Dendritic cell treated with granulocyte-macrophage colony-stimulating factor and Interleukin-4, amounts not matched to agents 40 ng/mL and 50 ng/mL, for 4 days (primary cell): ENCODE data around the gene RELN.

Source experiments
- H3K27ac Mint-ChIP-seq: one replicate; pipeline ENCODE4 v1.8.0; 2022; ENCODE audit warnings: mild to moderate bottlenecking, mixed read lengths
- H3K27me3 Mint-ChIP-seq: one replicate; pipeline ENCODE4 v1.8.0; 2022; ENCODE audit warnings: mild to moderate bottlenecking, mixed read lengths
- H3K36me3 Mint-ChIP-seq: one replicate; pipeline ENCODE4 v1.8.0; 2022; ENCODE audit warnings: low read depth, mixed read lengths
- H3K4me1 Mint-ChIP-seq: one replicate; pipeline ENCODE4 v1.8.0; 2022; ENCODE audit warnings: low read depth, mixed read lengths
- H3K4me3 Mint-ChIP-seq: one replicate; pipeline ENCODE4 v1.8.0; 2022; ENCODE audit warnings: mild to moderate bottlenecking, moderate library complexity, mixed read lengths
- H3K9me3 Mint-ChIP-seq: one replicate; pipeline ENCODE4 v1.8.0; 2022; ENCODE audit warnings: mixed read lengths
- intact Hi-C: fragments of 100-400 bp; cut with micrococcal nuclease; formaldehyde crosslinking; loops from one replicate; pipeline ENCODE4 v1.15.0; 2022

The RELN gene

DNA sequence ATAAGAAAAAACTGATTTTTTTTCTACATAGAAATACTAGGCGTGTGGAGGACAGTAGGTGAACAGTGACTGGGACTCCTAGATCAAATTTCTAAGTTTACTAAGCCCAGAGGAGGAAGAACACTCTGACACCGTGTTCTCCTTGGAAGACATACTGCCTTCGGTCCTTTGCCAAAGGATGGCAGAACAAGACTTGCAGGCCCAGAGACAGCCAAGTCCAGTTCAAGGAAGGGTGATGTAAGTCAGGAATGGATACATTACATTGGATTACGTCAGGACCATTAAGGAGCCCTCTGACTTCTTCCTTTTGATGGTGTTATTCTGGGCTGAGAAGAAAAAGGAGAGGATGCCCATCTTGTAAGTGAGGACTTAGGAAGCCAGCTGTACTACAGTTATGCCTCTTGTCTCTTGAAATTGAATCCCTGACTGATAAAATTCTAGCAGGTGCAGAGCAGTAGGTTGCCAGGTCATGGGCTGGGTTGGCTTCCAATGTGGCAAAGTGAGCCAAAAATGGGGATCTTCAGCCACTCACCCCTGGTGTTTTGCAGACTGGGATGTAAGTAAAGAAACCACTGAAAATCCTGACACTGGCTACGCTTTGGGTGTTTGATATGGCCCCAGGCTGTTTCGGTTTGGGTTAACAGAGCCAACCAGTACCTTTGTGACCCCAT, 45.1 kb downstream of the RELN start:
- intact Hi-C loops: no loop called here
- no peaks in the 10 kb centered on the region for H3K4me1 Mint-ChIP-seq
- no peak overlapping the region for H3K27ac Mint-ChIP-seq
- H3K36me3 Mint-ChIP-seq: no peaks in the 10 kb centered on the region
- H3K9me3 Mint-ChIP-seq: no peaks in the 10 kb centered on the region
- H3K27me3 Mint-ChIP-seq: no peaks in the 10 kb centered on the region
- no peak overlapping the region for H3K4me3 Mint-ChIP-seq

DNA sequence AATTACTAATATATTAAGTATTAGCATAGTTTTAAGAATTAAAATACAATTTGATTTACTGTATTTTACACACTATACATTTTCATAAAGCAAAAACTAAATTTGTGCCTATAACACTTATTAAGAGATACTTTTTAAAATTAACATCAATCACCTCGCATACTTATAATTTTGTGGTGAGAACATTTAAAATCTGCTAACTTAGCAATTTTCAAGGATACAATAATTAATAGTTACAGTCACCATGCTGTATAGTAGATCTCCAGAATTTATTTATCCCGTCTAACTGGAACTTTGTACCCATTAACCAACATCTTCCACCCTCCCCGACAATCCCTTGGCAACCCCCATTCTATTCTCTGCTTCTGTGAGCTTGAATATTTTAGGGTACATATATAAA, 47.5 kb downstream of the RELN start:
- intact Hi-C loops: no loop called here
- no peaks in the 10 kb centered on the region for H3K36me3 Mint-ChIP-seq
- H3K4me1 Mint-ChIP-seq: no peaks in the 10 kb centered on the region
- H3K4me3 Mint-ChIP-seq: no peak overlapping the region
- no peaks in the 10 kb centered on the region for H3K9me3 Mint-ChIP-seq
- no peaks in the 10 kb centered on the region for H3K27me3 Mint-ChIP-seq
- no peak overlapping the region for H3K27ac Mint-ChIP-seq

DNA sequence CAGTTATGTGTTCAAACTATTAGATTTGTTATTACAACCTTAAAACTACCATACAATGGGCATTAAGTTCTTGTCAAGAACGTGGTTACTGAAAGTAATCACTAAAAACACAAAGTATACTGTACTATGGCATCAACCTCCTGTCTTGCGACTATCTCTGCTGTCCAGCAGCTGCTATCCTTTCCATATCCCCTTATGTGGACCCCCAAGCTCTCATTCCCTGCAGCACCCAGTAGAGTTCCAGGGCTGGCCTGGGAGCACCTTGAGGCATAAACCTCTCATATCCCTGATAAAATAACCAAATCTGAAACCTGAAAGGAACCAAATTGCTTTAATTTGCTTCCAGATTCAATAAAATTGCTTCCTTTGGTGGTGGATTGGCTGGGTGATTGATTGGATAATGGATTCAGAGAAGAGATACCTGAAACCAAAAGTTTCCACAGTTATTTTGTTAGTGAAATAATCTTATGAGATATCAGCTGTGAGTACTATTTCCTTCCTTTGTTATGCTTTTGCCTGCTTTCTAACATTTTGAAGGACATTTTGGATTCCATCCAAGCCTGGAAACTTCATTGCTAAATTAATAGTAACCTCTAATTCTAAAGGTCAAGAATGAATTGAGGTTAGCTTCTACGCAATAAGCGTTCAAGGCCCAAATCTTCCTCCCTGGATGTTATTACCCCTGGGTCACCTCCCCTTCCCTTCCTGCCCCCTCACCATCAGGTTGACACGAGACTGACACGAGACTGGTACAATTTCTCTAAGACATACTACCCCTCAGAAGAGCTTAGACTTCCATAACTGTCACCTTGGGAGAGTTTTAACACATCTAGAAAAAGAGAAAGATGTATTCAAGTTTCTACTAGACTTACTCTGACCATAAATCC, 48.8 kb downstream of the RELN start:
- intact Hi-C loops: no loop called here
- no peaks in the 10 kb centered on the region for H3K9me3 Mint-ChIP-seq

DNA sequence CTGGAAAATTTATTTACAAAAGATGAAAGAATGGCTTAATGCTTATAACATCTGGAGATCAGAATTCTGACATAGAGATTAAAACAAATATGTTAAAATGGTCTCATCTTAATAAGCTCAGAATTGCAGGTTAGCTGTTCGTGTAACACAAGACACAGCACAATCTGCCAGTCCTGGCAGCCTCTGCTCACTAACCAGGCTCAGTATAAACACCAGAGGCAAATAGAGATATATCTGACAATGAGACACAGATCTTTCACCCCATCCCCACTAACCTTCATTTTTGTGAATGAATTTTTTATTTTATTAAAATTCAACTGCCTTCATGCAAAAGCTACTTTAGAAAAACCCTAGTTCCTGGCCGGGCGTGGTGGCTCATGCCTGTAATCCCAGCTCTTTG, 51.8 kb downstream of the RELN start:
- Mint-ChIP-seq H3K27ac (no peak overlapping the region), H3K9me3 (no peaks in the 10 kb centered on the region), H3K4me3 (no peak overlapping the region), H3K27me3 (no peaks in the 10 kb centered on the region), H3K36me3 (no peaks in the 10 kb centered on the region), H3K4me1 (no peaks in the 10 kb centered on the region)
- intact Hi-C loops: no loop called here

More for the DNA sequence above, 48.8 kb downstream of the RELN start:
- no peaks in the 10 kb centered on the region for H3K27me3 Mint-ChIP-seq
- no peaks in the 10 kb centered on the region for H3K4me1 Mint-ChIP-seq
- H3K36me3 Mint-ChIP-seq: no peaks in the 10 kb centered on the region
- no peak overlapping the region for H3K4me3 Mint-ChIP-seq
- no peak overlapping the region for H3K27ac Mint-ChIP-seq

DNA sequence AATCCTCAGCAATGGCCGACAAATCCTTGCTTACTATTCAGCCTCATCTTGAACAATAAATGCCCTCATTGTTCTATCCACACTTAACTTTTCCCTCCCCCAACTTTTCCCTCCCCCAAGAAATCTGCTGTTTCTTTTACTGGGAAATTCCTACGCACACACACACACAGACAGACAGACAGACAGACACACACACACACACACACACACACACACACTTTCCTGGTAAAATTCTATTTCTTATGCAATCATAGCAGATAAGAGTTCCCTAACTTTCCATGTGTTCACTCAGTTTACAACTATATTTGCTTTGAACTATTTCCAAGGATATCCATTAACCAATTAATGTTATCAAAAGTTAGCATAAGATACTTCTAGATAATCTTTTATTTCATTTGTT, 52.9 kb downstream of the RELN start:
- Mint-ChIP-seq H3K4me3 (no peak overlapping the region), H3K27me3 (no peaks in the 10 kb centered on the region), H3K9me3 (no peaks in the 10 kb centered on the region), H3K4me1 (no peaks in the 10 kb centered on the region), H3K27ac (no peak overlapping the region), H3K36me3 (no peaks in the 10 kb centered on the region)
- intact Hi-C loops: no loop called here

DNA sequence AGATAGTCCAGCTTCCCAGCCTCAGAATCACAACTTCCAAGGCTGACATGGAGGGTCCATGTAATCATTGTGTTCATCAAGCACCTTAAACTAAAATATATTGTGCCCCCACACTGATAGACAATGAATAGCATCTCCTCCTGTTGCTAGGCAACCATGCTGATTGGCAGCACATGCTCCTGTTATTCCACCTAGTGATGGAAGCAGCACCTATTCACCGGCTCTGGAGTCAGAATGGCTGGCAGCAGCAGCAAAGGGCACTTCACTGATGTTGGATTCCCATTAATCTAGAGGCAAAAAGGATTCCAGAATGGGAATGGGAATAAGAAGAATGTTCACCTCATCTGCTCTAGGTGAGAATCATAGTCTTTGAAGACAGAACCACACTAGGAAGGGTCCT, 55.0 kb downstream of the RELN start:
- Mint-ChIP-seq H3K27ac (no peak overlapping the region), H3K27me3 (no peaks in the 10 kb centered on the region), H3K9me3 (no peaks in the 10 kb centered on the region), H3K4me3 (no peak overlapping the region), H3K36me3 (no peaks in the 10 kb centered on the region), H3K4me1 (no peaks in the 10 kb centered on the region)
- intact Hi-C loops: no loop called here

DNA sequence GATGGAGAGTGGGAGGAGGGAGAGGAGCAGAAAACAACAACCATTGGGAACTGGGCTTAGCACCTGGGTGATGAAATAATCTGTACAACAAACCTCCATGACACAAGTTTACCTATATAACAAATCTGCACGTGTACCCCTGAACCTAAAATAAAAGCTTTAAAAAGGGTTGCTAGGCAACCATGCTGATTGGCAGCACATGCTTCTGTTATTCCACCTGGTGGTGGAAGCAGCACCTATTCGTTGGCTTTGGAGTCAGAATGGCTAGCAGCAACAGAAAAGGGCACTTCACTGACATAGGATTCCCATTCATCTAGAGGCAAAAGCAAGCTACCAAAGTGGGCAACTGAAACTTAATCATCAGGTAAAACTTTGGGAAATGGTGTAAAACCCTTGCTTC, 57.1 kb downstream of the RELN start:
- H3K4me1 Mint-ChIP-seq: no peaks in the 10 kb centered on the region
- no peak overlapping the region for H3K27ac Mint-ChIP-seq
- H3K36me3 Mint-ChIP-seq: no peaks in the 10 kb centered on the region
- H3K4me3 Mint-ChIP-seq: no peak overlapping the region
- intact Hi-C loops: no loop called here
- no peaks in the 10 kb centered on the region for H3K27me3 Mint-ChIP-seq
- H3K9me3 Mint-ChIP-seq: no peaks in the 10 kb centered on the region

DNA sequence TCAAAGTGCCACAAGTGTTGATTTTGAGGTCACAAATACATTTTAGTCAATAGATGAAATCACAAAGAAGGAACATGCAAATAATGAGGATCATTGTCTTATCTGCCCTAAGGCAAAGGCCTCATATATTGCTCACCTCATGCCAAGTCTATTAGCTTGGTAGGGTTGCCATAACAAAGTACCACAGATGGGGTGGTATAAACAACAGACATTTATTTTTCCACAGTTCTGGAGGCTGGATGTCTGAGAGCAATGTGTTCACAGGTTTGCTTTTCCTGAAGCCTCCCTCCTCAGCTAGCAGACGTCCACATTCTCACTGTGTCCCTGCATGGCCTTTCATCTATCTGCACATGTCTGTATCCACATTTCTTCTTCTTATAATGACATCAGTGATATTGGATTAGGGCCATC, 59.6 kb downstream of the RELN start:
- Mint-ChIP-seq H3K27ac (no peak overlapping the region), H3K27me3 (no peaks in the 10 kb centered on the region), H3K36me3 (no peaks in the 10 kb centered on the region), H3K4me1 (no peaks in the 10 kb centered on the region), H3K4me3 (no peak overlapping the region), H3K9me3 (no peaks in the 10 kb centered on the region)
- intact Hi-C loops: no loop called here

DNA sequence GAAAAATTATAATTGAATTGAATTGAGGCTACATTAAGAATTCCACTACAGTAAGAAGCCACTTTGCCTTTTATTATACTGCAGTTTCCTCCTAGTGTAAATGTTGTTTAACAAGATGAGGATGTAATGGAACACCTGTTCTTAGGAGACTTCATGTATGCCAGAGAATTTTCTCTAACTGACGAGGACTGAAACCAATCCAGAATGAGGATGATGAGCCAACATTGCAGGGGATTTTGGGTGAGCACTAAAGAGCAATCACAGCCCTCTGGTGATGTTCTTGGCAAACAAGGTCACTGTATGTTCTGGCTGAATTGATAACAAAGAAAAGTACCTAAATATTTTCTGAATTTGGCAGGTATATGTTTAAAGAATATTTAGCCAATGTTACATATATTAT, 60.9 kb downstream of the RELN start:
- H3K4me3 Mint-ChIP-seq: no peak overlapping the region
- no peaks in the 10 kb centered on the region for H3K9me3 Mint-ChIP-seq
- H3K4me1 Mint-ChIP-seq: no peaks in the 10 kb centered on the region
- no peak overlapping the region for H3K27ac Mint-ChIP-seq
- intact Hi-C loops: no loop called here
- no peaks in the 10 kb centered on the region for H3K27me3 Mint-ChIP-seq
- H3K36me3 Mint-ChIP-seq: no peaks in the 10 kb centered on the region

DNA sequence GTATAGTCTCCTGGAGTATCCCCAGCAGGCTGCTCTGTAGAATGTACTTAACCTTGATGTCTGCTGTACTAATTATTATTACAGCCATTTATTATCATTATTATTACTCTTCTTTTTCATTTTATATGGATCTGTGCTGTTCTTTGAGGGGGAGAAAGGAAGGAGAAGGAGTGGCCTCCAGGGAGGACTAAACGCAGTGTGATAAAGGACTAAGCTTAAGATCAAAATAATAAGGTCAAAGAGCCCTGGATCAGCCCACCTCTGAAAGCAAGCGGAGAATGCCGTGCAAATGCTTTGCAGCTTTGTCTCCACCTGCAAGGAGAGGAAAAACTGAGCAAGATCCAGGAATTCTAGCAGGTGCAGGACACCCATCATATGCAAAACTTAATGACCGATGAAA, 65.3 kb downstream of the RELN start:
- intact Hi-C loops: no loop called here
- Mint-ChIP-seq H3K27me3 (no peaks in the 10 kb centered on the region), H3K4me1 (no peaks in the 10 kb centered on the region), H3K4me3 (no peak overlapping the region), H3K9me3 (no peaks in the 10 kb centered on the region), H3K36me3 (no peaks in the 10 kb centered on the region), H3K27ac (no peak overlapping the region)

DNA sequence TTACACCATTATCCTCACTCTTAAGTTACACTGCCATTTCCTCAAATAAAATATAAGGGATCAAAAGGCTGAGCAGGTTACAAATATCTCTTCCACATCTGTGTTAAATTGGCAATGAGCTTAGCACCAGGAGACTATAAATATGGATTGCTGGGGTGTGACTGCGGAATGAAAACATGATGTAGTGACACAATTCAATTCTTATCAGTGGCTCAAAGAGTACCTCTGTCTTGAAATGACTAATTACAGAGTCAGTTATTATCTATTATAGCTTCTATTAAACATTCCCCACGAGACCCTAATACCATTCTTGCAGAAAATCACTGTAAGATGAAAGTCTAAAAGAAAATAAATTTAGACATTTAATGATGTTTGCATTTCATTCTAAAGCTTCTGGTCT, 67.1 kb downstream of the RELN start:
- Mint-ChIP-seq H3K4me3 (no peak overlapping the region), H3K9me3 (no peaks in the 10 kb centered on the region), H3K36me3 (no peaks in the 10 kb centered on the region), H3K27ac (no peak overlapping the region), H3K27me3 (no peaks in the 10 kb centered on the region), H3K4me1 (no peaks in the 10 kb centered on the region)
- intact Hi-C loops: no loop called here

DNA sequence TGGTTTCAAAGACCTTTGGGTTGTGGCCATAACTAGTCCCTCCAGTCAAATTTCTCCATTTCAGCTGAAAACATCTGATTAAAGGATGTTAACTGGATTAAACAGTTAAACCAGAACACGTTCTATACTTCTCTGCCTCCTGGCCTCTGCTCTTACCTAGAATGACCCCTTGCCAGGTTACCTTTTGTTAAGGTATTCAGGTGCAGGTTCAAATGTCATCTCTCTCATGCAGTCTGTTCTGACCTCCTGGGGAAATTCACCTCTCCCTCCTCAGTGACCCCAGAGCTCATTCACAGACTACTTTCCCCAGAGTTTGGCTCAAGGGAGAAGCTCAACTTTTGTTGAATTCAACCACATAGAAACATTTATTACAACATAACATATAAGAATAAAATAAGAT, 67.8 kb downstream of the RELN start:
- no peaks in the 10 kb centered on the region for H3K27me3 Mint-ChIP-seq
- H3K9me3 Mint-ChIP-seq: no peaks in the 10 kb centered on the region
- H3K4me1 Mint-ChIP-seq: no peaks in the 10 kb centered on the region
- intact Hi-C loops: no loop called here
- H3K4me3 Mint-ChIP-seq: no peak overlapping the region
- no peaks in the 10 kb centered on the region for H3K36me3 Mint-ChIP-seq
- H3K27ac Mint-ChIP-seq: no peak overlapping the region

DNA sequence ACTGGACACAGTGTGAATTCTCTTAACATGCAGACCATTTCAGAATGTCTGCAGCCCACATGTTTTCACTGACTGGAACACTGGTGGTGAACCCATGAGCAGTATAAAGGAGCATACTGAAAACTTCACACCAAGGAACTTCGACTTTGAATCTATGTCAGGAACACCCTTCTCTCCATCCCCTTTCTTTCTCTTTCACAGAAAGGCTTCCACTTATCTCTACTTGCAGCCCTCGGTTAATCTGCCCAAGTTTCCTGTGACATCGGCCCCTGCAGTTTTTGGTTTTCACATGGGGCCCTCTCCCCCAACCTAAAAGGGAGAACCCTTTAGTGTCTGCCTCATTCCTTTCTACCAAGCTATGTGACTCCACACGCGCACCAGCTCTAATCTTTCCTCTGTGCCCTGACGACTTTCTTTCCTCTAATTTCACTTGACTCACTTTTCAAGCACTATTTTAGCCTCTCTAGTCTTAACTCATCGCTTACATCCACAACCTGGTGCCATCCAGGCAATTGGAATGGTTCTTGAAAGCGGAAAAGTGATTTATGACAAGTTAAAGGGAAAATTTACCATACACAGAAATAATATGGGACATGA, 70.1 kb downstream of the RELN start:
- Mint-ChIP-seq H3K9me3 (no peaks in the 10 kb centered on the region), H3K27ac (no peak overlapping the region), H3K4me1 (no peaks in the 10 kb centered on the region), H3K36me3 (no peaks in the 10 kb centered on the region), H3K27me3 (no peaks in the 10 kb centered on the region), H3K4me3 (no peak overlapping the region)
- intact Hi-C loops: no loop called here

DNA sequence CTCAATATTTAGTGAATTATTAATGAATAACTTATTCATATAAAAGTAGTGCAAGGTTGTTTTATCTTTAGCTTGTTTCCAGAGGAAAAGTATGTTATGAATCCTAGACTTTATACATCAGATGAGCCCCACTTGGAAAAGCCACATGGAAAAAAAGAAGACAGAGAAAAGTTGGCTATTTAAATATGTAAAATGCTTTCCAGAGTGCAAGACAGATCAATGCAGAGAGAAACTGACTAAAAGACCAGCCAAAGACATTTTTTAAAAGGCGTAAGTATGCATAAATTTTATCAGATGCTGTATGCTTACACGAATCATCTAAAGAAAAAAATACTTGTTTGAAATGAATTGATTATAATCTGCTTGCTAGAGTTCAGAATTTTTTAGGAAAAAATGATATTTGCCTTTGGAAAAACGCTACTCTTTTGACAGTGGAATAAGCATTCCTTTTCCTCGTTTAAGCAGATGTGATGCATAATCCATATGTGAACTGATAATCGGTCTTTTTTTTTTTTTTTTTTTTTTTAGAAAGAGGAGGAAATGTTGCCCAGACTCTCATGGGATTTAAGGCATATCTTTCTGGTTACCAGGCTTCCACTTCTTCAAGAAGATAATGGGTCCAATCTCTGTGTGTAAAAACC, 70.7 kb downstream of the RELN start:
- no peak overlapping the region for H3K4me3 Mint-ChIP-seq
- no peaks in the 10 kb centered on the region for H3K9me3 Mint-ChIP-seq
- intact Hi-C loops: no loop called here
- no peaks in the 10 kb centered on the region for H3K27me3 Mint-ChIP-seq
- no peak overlapping the region for H3K27ac Mint-ChIP-seq
- no peaks in the 10 kb centered on the region for H3K4me1 Mint-ChIP-seq
- H3K36me3 Mint-ChIP-seq: no peaks in the 10 kb centered on the region
